Cardiac fibroblast (primary cell): ENCODE measurements around the gene COLGALT1.

ENCODE experiments used
- DNase-seq, 2 donors: peaks; one replicate each; pipeline versions ENCODE4 v3.0.0 to v3.0.0-alpha.2; 2010; ENCODE audit warnings: low read depth in 2 of 2
- H3K4me3 ChIP-seq, 2 donors: replicated peaks in 1 of 2; 1 replicate in 1 of 2; 2 replicates in 1 of 2; pipeline ENCODE4 v1.5.1; 2011; ENCODE audit warnings: low read depth in 2 of 2, low read length in 2 of 2, mild to moderate bottlenecking in 2 of 2, moderate library complexity in 1 of 2
- TF ChIP-seq, protein P1 (sequence below): IDR thresholded peaks from one replicate; pipeline ENCODE4 v1.5.1; 2011; ENCODE audit warnings: low read depth, mild to moderate bottlenecking, low read length, inconsistent platforms

COLGALT1 gene

DNA sequence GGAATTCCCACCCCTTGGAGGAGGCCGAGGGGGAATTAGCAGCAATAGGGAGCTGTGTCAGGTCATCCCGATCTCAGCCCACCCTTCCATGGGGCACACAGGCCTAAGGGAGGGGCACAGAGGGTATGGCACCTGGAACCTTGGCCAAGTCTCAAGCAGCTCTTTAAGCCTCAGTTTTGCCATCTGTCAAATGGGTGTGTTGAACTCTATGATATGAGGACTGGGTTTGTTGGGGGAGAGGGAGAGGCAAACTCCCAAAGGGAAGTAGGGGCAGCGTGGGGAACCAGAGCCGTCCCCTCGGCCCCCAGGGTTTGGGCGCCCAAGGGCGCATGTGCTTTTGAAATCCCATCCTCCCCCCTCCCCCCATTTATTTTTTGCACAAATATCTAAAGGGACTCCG, 49.7 kb downstream of the COLGALT1 start:
- no peak for DNase-seq
- TF ChIP-seq, protein P1, sequence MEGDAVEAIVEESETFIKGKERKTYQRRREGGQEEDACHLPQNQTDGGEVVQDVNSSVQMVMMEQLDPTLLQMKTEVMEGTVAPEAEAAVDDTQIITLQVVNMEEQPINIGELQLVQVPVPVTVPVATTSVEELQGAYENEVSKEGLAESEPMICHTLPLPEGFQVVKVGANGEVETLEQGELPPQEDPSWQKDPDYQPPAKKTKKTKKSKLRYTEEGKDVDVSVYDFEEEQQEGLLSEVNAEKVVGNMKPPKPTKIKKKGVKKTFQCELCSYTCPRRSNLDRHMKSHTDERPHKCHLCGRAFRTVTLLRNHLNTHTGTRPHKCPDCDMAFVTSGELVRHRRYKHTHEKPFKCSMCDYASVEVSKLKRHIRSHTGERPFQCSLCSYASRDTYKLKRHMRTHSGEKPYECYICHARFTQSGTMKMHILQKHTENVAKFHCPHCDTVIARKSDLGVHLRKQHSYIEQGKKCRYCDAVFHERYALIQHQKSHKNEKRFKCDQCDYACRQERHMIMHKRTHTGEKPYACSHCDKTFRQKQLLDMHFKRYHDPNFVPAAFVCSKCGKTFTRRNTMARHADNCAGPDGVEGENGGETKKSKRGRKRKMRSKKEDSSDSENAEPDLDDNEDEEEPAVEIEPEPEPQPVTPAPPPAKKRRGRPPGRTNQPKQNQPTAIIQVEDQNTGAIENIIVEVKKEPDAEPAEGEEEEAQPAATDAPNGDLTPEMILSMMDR: no peak
- no peak overlapping the region for H3K4me3 ChIP-seq

DNA sequence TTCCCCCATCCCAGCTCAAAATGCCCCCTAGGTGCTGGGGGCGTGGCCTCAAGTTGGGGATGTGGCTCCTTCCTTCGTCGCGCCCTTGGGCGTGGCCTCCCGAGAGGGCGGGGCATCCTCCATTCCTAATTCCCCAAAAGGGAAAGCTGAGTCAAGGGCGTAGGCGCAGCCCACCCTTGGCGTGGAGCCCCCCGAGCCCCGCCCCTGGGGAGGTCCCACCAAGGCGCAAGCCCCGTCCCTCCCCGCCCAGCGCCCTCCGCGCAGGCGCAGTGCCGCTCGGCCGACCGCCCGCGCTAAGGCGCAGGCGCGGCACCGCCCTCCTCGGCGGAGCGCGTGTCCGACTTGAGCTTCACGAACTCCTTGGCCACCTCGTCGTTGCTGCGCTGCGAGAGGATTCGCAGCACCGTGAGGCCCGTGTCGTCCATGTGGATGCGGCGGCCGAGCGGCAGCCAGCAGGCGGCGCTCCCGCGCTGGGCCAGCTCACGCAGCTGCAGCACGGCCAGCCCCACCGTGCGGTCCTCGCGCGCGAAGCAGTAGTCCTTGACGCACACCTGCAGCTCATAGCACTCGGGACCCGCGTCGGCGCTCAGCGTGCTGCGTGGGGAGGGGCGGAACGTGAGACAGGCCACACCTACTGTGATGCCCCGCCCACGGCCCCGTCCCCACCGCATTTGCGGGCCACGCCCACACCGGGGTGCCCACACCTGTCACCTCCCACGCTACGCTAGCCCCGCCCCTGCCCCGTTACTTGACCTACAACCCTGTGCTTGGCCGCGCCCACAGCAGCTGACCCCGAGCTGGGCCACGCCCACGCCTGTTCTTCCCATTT, 50.5 kb downstream of the COLGALT1 start:
- TF ChIP-seq, protein P1: peak; percentile 27
- H3K4me3 ChIP-seq: peak overlapping the region; percentile 19 to 38
- peak; percentile 64 to 74 for DNase-seq

DNA sequence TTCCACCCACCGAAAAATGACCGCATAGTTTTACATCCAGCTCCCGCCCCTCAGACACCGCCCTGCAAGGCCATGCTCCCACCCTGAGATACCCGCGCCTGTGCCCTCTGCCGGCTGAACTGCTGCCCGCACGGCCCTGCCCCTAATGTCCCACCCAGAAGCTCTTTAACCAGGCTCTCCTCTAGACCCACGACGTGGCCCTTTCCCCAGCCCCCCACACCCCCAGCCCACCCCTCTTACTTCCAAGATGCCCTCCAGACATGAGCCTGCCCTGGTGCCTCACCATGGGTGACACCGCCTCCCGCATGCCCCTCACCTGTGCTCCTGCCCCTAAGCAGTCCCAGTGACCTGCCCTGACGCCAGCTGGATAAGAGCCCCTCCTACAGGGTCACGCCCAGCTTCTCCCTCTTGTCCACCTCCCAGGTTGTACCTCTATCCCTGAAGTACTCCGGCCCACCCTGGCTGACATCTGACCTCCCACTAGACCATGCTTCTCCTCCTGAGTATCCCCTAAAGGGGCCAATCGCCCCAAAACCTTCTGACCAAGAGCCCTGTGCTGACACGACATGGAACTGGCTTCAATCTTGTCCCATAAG, 51.2 kb downstream of the COLGALT1 start:
- TF ChIP-seq, protein P1: no peak
- peak in 1 of 2 donors; percentile 8 for DNase-seq
- H3K4me3 ChIP-seq: peak overlapping the region; percentile 19 to 38

DNA sequence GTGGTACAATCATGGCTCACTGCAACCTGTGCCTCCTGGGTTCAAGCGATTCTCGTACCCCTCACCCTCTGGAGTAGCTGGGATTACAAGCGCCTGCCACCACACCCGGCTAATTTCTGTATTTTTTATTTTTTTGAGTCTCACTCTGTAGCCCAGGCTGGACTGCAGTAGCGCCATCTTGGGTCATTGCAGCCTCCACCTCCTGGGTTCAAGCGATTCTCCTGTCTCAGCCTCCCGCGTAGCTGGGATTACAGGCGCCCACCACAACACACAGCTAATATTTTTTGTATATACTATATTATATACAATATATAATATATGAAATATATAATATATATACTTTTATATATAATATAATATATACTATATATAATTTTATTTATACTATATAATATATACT, 52.5 kb downstream of the COLGALT1 start:
- no peak for DNase-seq
- no peak overlapping the region for H3K4me3 ChIP-seq
- TF ChIP-seq, protein P1: no peak

DNA sequence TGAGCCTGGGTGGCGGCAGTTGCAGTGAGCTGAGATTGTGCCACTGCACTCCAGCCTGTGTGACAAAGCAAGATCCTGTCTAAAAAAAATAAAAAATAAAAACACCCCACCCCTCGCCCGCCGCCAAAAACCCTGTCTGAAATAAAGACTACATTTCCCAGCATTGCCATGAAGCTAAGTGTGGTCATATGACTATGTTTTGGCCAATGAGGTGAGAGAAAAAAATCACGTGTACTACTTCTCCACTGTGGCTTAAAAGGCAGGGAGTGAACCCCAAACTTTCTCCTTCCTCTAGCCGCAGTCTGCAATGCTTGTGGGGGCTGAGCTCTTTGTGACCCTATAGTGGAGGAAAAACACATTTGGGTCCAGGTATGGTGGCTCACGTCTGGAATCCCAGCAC, 54.9 kb downstream of the COLGALT1 start:
- peak; percentile 17 to 45 for DNase-seq
- H3K4me3 ChIP-seq: no peak overlapping the region
- TF ChIP-seq, protein P1: no peak

DNA sequence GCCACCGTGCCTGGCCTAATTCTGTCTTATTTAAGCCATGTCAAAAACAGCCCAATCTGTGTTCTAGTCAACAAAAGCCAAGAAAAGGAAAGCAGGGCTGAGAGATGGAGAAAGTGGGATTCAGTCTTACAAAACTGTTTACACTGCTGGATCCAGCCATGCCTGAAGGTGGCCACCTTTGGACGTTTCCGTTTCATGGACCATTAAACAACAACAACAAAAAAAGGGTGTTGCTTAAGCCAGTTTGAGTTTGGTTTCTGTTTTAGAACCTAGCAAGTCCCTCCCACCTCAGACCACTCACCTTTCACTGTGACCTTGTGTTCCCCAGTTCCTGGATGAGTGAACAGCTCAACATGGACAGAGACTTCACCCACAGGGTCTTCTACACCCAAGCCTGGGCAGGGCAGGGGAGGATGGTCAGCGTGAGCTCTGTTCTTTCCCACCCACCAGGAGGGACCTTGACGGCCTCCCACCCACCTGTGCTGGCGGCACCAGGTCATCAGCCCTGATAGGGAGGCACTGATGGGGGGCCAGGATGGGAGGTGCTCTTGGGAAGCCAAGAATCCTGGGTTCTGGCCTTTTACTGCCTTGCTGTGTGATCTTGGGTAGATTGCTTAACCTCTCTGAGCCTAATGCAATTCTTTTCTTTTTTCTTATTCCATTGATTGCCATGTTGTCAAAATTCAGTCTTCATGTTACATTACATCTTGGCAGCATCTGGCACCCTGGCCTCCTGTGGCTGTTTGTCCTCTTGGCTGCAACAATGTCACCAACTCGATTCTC, 56.2 kb downstream of the COLGALT1 start:
- H3K4me3 ChIP-seq: no peak overlapping the region
- DNase-seq: no peak
- TF ChIP-seq, protein P1: no peak
